Neuronal stem cell (in vitro differentiated cells): ENCODE data around the gene NOXRED1. TPM values are rescaled to one million over a fixed set of nuclear protein-coding genes. Genes with fewer than 3 reads are reported as not detected.

Experiments used
- DNase-seq: peaks from one replicate; pipeline ENCODE4 v3.0.0-alpha.2; 2013; ENCODE audit warnings: low spot score
- H2AFZ ChIP-seq: one replicate; pipeline ENCODE4 v1.6.1; 2013; ENCODE audit warnings: mild to moderate bottlenecking, low read length, inconsistent platforms
- H2AK5ac ChIP-seq: 2 replicates; pipeline ENCODE4 v1.6.1; 2013; ENCODE audit warnings: low read depth, mild to moderate bottlenecking, inconsistent platforms, low read length, moderate library complexity, mixed read lengths
- H2BK120ac ChIP-seq: 2 replicates; pipeline ENCODE4 v1.6.1; 2013; ENCODE audit warnings: low read depth, mild to moderate bottlenecking, inconsistent platforms, low read length, moderate library complexity, mixed read lengths
- H2BK12ac ChIP-seq: one replicate; pipeline ENCODE4 v1.6.1; 2013; ENCODE audit warnings: low read length, inconsistent platforms
- H2BK15ac ChIP-seq: 2 replicates; pipeline ENCODE4 v1.6.1; 2013; ENCODE audit warnings: mild to moderate bottlenecking, low read length, inconsistent platforms, mixed read lengths
- H2BK5ac ChIP-seq: one replicate; pipeline ENCODE4 v1.6.1; 2013; ENCODE audit warnings: inconsistent platforms, mild to moderate bottlenecking, low read length, moderate library complexity
- H3K14ac ChIP-seq: one replicate; pipeline ENCODE4 v1.6.1; 2013; ENCODE audit warnings: low read length, inconsistent platforms
- H3K18ac ChIP-seq: 2 replicates; pipeline ENCODE4 v1.6.1; 2013; ENCODE audit warnings: low read length, inconsistent platforms
- H3K23ac ChIP-seq: 2 replicates; pipeline ENCODE4 v1.6.1; 2013; ENCODE audit warnings: low read depth, mild to moderate bottlenecking, mixed read lengths, low read length, inconsistent platforms; ENCODE audit not compliant: poor library complexity
- H3K27ac ChIP-seq: replicated peaks from 3 replicates; pipeline ENCODE4 v1.5.1; 2013; ENCODE audit warnings: low read length, inconsistent platforms
- H3K27me3 ChIP-seq, 3 experiments: 2 replicates each; pipeline ENCODE4 v1.6.1; 2013; ENCODE audit warnings: low read length in 3 of 3, mild to moderate bottlenecking in 2 of 3, inconsistent platforms in 1 of 3, low read depth in 1 of 3, mixed read lengths in 1 of 3, moderate library complexity in 1 of 3; ENCODE audit not compliant: control insufficient read depth in 3 of 3, insufficient read depth in 3 of 3
- H3K36me3 ChIP-seq, 2 donors: replicated peaks in 1 of 2; 2 replicates each; pipeline ENCODE4 v1.6.1; 2013; ENCODE audit warnings: low read length in 2 of 2; ENCODE audit not compliant: control insufficient read depth in 2 of 2, insufficient read depth in 2 of 2
- H3K4ac ChIP-seq: 2 replicates; pipeline ENCODE4 v1.6.1; 2013; ENCODE audit warnings: inconsistent platforms, mild to moderate bottlenecking, low read length, moderate library complexity
- H3K4me1 ChIP-seq, 2 donors: 1 replicate in 1 of 2; 2 replicates in 1 of 2; pipeline ENCODE4 v1.6.1; 2013; ENCODE audit warnings: low read length in 2 of 2, low read depth in 1 of 2; ENCODE audit not compliant: control insufficient read depth in 2 of 2, insufficient read depth in 1 of 2
- H3K4me2 ChIP-seq: one replicate; pipeline ENCODE4 v1.6.1; 2013; ENCODE audit warnings: mild to moderate bottlenecking, low read length, inconsistent platforms; ENCODE audit not compliant: insufficient read depth, poor library complexity, severe bottlenecking
- H3K4me3 ChIP-seq, 2 donors: 2 replicates each; pipeline ENCODE4 v1.5.1; 2013; ENCODE audit warnings: low read length in 2 of 2, mild to moderate bottlenecking in 2 of 2, inconsistent platforms in 1 of 2, moderate library complexity in 1 of 2
- H3K79me1 ChIP-seq: one replicate; pipeline ENCODE4 v1.6.1; 2013; ENCODE audit warnings: low read depth, mild to moderate bottlenecking, inconsistent platforms, low read length, moderate library complexity
- H3K9ac ChIP-seq: one replicate; pipeline ENCODE4 v1.6.1; 2013; ENCODE audit warnings: mild to moderate bottlenecking, low read depth, low read length, inconsistent platforms; ENCODE audit not compliant: poor library complexity
- H3K9me3 ChIP-seq, 2 donors: replicated peaks in 1 of 2; 2 replicates each; pipeline versions ENCODE3 to v1.6.1; 2013; ENCODE audit warnings: low read length in 2 of 2, mild to moderate bottlenecking in 2 of 2, inconsistent platforms in 1 of 2, low read depth in 1 of 2, mixed read lengths in 1 of 2, moderate library complexity in 1 of 2; ENCODE audit not compliant: control insufficient read depth in 2 of 2, insufficient read depth in 1 of 2
- H4K8ac ChIP-seq: one replicate; pipeline ENCODE4 v1.6.1; 2013; ENCODE audit warnings: low read depth, mild to moderate bottlenecking, inconsistent platforms, low read length, moderate library complexity
- H4K91ac ChIP-seq: one replicate; pipeline ENCODE4 v1.6.1; 2013; ENCODE audit warnings: low read length, low read depth, mild to moderate bottlenecking, inconsistent platforms; ENCODE audit not compliant: poor library complexity
- WGBS, 2 donors: extraction: QIAGEN DNeasy Blood & Tissue Kit; methylation state at CpG; one replicate each; pipeline ENCODE4 v1.1.7; 2013; ENCODE audit warnings: missing lambda C conversion rate in 2 of 2, mixed read lengths in 1 of 2; ENCODE audit not compliant: insufficient read length in 2 of 2, insufficient replicate concordance in 1 of 2; ENCODE audit errors: extremely low coverage in 2 of 2; 5-methylcytosine and 5-hydroxymethylcytosine counted together
- small RNA-seq: library from polyadenylated mRNA; stranded (forward); fragments of <200 nt; extraction: miRNeasy Mini kit (QIAGEN cat#:217004); gene quantifications from one replicate; pipeline ENCODE3, GENCODE V24; 2013; ENCODE audit not compliant: insufficient read depth

The NOXRED1 gene

DNA sequence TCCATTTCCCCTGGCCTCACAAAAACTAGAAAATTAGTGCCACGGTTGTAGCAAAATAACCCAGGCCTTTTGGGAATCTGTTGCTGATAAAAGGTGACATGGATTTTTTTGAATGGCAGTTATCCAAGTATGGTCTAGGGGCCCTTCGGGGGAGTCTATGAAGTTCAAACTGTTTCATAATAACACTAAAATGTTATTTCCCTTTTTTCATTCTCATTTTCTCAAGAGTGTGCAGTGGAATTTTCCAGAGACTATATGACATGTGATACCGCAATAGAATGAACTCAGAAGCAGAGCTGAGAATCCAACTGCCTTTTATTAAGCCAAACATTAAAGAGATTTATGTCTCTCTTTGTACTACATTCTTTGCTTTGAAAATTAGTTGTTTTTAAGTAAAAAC, 75.6 kb downstream of the NOXRED1 start:
- no CpG with 5 or more reads among the region's 3 CpGs for WGBS, 2 donors
- no peak overlapping the region for H2BK12ac ChIP-seq
- no peak overlapping the region for H2AK5ac ChIP-seq
- no peak overlapping the region for H3K23ac ChIP-seq
- no peak overlapping the region for H2BK5ac ChIP-seq
- no peak overlapping the region for H3K4ac ChIP-seq
- peaks cover 0 to 47% of the 10 kb centered on the region in 2 donors for H3K36me3 ChIP-seq
- no peak overlapping the region for H3K27ac ChIP-seq
- H3K9me3 ChIP-seq: no peaks in the 10 kb centered on the region
- no peak overlapping the region for H3K4me3 ChIP-seq
- H2AFZ ChIP-seq: no peak overlapping the region
- H3K27me3 ChIP-seq: no peaks in the 10 kb centered on the region
- H4K8ac ChIP-seq: no peak overlapping the region
- H4K91ac ChIP-seq: no peak overlapping the region
- no peaks in the 10 kb centered on the region for H3K79me1 ChIP-seq
- no peak overlapping the region for H3K18ac ChIP-seq
- no peak overlapping the region for H3K4me2 ChIP-seq
- H3K4me1 ChIP-seq: peaks cover 0 to 1% of the 10 kb centered on the region in 2 donors
- no peak overlapping the region for H2BK15ac ChIP-seq
- H3K14ac ChIP-seq: no peak overlapping the region
- H3K9ac ChIP-seq: no peak overlapping the region
- H2BK120ac ChIP-seq: no peak overlapping the region
- DNase-seq: no peak

DNA sequence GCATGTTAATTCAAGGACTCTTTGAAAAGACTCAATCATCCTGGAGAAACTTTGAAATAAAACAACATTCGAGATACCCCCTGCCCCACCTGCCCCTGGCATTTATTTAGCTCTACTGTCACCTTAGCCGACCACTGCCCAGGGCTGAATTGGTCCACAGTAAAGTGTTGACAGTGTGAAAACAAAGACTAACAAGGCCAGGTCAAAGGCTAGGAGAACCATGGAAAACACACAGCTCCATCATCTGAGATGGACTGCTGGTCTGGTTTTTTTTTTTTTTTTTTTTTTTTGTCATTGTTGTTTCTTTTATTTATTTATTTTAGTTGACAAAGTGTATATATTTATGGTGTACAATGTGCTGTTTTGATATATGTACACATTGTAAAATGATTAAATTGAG, 76.8 kb downstream of the NOXRED1 start:
- Histone ChIP-seq H3K27me3 (no peaks in the 10 kb centered on the region), H4K91ac (no peak overlapping the region), H3K18ac (no peak overlapping the region), H3K14ac (no peak overlapping the region), H2BK5ac (no peak overlapping the region), H3K9me3 (no peaks in the 10 kb centered on the region), H3K4me2 (no peak overlapping the region), H2AFZ (no peak overlapping the region), H2BK15ac (no peak overlapping the region), H3K23ac (no peak overlapping the region), H3K4me1 (peaks cover 0 to 1% of the 10 kb centered on the region in 2 donors), H3K79me1 (no peaks in the 10 kb centered on the region), H4K8ac (no peak overlapping the region), H2BK12ac (no peak overlapping the region), H3K4ac (no peak overlapping the region), H3K27ac (no peak overlapping the region), H2BK120ac (no peak overlapping the region), H2AK5ac (no peak overlapping the region), H3K36me3 (peaks cover 2 to 60% of the 10 kb centered on the region in 2 donors), H3K9ac (no peak overlapping the region), H3K4me3 (no peak overlapping the region)
- DNase-seq: no peak
- no CpG with 5 or more reads among the region's 2 CpGs for WGBS, 2 donors

DNA sequence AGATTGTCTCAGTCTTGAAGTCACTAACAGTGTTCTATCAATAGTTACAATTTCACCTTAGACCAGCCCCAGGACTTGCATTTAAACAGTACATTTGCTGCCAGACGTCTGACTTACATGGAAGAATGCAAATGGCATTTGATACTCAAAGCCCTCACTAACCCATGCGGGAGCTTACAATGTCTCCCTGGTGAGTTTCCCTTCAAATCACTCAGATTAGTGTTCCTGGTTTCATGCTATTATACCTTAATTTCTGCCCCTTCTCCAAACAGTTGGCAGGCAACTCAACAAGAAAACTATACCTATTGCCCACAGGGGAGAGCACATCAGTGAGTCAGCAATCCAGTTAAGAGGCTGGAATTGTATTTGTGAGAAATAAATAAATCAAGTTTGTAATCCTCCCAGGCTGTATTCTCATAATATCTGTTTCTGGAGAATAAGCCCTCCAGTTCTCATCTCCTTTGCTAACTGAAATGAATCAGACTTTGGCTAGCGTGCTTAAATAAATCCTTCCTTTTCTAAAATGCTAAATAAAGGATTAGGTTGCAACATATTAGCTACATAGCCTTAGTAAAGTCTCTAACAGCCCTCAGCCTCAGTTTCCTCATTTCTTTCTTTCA, 78.8 kb downstream of the NOXRED1 start:
- WGBS, 2 donors: no CpG with 5 or more reads among the region's 3 CpGs
- H3K36me3 ChIP-seq: peaks cover 8 to 65% of the 10 kb centered on the region in 2 donors
- H2BK5ac ChIP-seq: no peak overlapping the region
- H2BK15ac ChIP-seq: no peak overlapping the region
- no peak overlapping the region for H2BK12ac ChIP-seq
- no peak overlapping the region for H3K4ac ChIP-seq
- no peak overlapping the region for H3K4me3 ChIP-seq
- H3K9ac ChIP-seq: no peak overlapping the region
- H3K23ac ChIP-seq: no peak overlapping the region
- no peak overlapping the region for H4K8ac ChIP-seq
- DNase-seq: no peak
- H3K4me1 ChIP-seq: peaks cover 0 to 1% of the 10 kb centered on the region in 2 donors
- H3K27me3 ChIP-seq: no peaks in the 10 kb centered on the region
- H4K91ac ChIP-seq: no peak overlapping the region
- no peak overlapping the region for H3K27ac ChIP-seq
- no peaks in the 10 kb centered on the region for H3K79me1 ChIP-seq
- H3K9me3 ChIP-seq: no peaks in the 10 kb centered on the region
- H2AK5ac ChIP-seq: no peak overlapping the region
- H3K18ac ChIP-seq: no peak overlapping the region
- no peak overlapping the region for H2BK120ac ChIP-seq
- H2AFZ ChIP-seq: no peak overlapping the region
- no peak overlapping the region for H3K4me2 ChIP-seq
- no peak overlapping the region for H3K14ac ChIP-seq

Small RNA genes lying within 50 kb of the gene (small RNA-seq; reads per million reads assigned to genes)
- gene RF00404: not detected
